ENCODE measurements around the gene TNNT1.

GRCh38 chr19:55153652-55154264, 4.8 kb upstream of the TNNT1 start:
- TF ChIP-seq EZH2 (IDR thresholded peaks at IDR 0.05) (no peak), POLR2AphosphoS5 (IDR thresholded peaks at IDR 0.05; ENCODE audit: borderline replicate concordance, low read depth, low read length) (no peak), FOXP2 (optimal IDR thresholded peaks at IDR 0.05; ENCODE audit: control extremely low read depth, extremely low read length, insufficient read depth) (no peak)

Data from SK-N-MC (cell line).